Measurements from ENCODE around the gene ZNF692.

GRCh38 chr1:248850536-248851251 is 8.2 kb downstream of the ZNF692 start:
- TF ChIP-seq EP300 (IDR thresholded peaks at IDR 0.05; ENCODE audit: low read depth) (no peak), CTCF (IDR thresholded peaks at IDR 0.05) (no peak)

Measured in transverse colon (tissue), 3 donors.